PFSK-1 (cell line): ENCODE results near the gene NFE2L2.

Experiments
- FOXP2 ChIP-seq: optimal IDR thresholded peaks from 2 replicates; pipeline ENCODE3; 2011; ENCODE audit warnings: borderline replicate concordance, control low read depth, inconsistent platforms; ENCODE audit not compliant: insufficient read depth; ENCODE audit errors: extremely low read length, extremely low read depth
- POLR2AphosphoS5 ChIP-seq: IDR thresholded peaks from 2 replicates; pipeline ENCODE4 v1.6.1; 2012; ENCODE audit warnings: low read depth, mild to moderate bottlenecking, control low read depth, low read length, moderate library complexity
- REST ChIP-seq, 2 experiments: IDR thresholded peaks; 2 replicates each; pipeline versions ENCODE4 v1.6.1 to v1.8.0; 2011 to 2012; ENCODE audit warnings: low read depth in 2 of 2, low read length in 2 of 2, control low read depth in 1 of 2, inconsistent platforms in 1 of 2, mild to moderate bottlenecking in 1 of 2, moderate library complexity in 1 of 2; ENCODE audit not compliant: insufficient read depth in 1 of 2
- SIN3A ChIP-seq: IDR thresholded peaks from 2 replicates; pipeline ENCODE4 v1.6.1; 2012; ENCODE audit warnings: mild to moderate bottlenecking, low read length, moderate library complexity, borderline replicate concordance; ENCODE audit not compliant: insufficient read depth
- TAF1 ChIP-seq: IDR thresholded peaks from 2 replicates; pipeline ENCODE4 v1.6.1; 2012; ENCODE audit warnings: low read length, control low read depth, borderline replicate concordance; ENCODE audit not compliant: insufficient read depth

The NFE2L2 gene

GRCh38 chr2:177253704-177254103 is 10.8 kb downstream of the NFE2L2 start:
- no peak for TF ChIP-seq SIN3A
- no peak for TF ChIP-seq FOXP2
- no peak for TF ChIP-seq REST (IDR thresholded peaks at IDR 0.05; ENCODE audit: insufficient read depth in 1 of 2, low read depth in 2 of 2, low read length in 2 of 2)
- no peak for TF ChIP-seq TAF1
- no peak for TF ChIP-seq POLR2AphosphoS5

GRCh38 chr2:177252808-177253531 is 11.6 kb downstream of the NFE2L2 start:
- TF ChIP-seq FOXP2 (no peak), POLR2AphosphoS5 (no peak), REST (IDR thresholded peaks at IDR 0.05; ENCODE audit: insufficient read depth in 1 of 2, low read depth in 2 of 2, low read length in 2 of 2) (no peak), SIN3A (no peak)

GRCh38 chr2:177251165-177251542 is 13.4 kb downstream of the NFE2L2 start:
- TF ChIP-seq POLR2AphosphoS5: no peak
- no peak for TF ChIP-seq FOXP2
- no peak for TF ChIP-seq REST (IDR thresholded peaks at IDR 0.05; ENCODE audit: insufficient read depth in 1 of 2, low read depth in 2 of 2, low read length in 2 of 2)
- no peak for TF ChIP-seq TAF1
- no peak for TF ChIP-seq SIN3A

GRCh38 chr2:177250461-177250860 is 14.1 kb downstream of the NFE2L2 start:
- TF ChIP-seq REST (IDR thresholded peaks at IDR 0.05; ENCODE audit: insufficient read depth in 1 of 2, low read depth in 2 of 2, low read length in 2 of 2): no peak
- TF ChIP-seq TAF1: no peak
- no peak for TF ChIP-seq SIN3A
- no peak for TF ChIP-seq POLR2AphosphoS5
- no peak for TF ChIP-seq FOXP2

- TF ChIP-seq REST (IDR thresholded peaks at IDR 0.05; ENCODE audit: insufficient read depth in 1 of 2, low read depth in 2 of 2, low read length in 2 of 2) (no peak), TAF1 (no peak), SIN3A (no peak), FOXP2 (no peak), POLR2AphosphoS5 (no peak)
Observed at GRCh38 chr2:177249038-177249437, 15.5 kb downstream of the NFE2L2 start.
